ENCODE measurements around the gene RPH3AL. TPM values are rescaled to one million over a fixed set of nuclear protein-coding genes. Genes with fewer than 3 reads are reported as not detected.

The RPH3AL gene
- total and polyA plus RNA-seq, 4 donors, result 4.7 to 5.9 (median 5.3) TPM

DNA sequence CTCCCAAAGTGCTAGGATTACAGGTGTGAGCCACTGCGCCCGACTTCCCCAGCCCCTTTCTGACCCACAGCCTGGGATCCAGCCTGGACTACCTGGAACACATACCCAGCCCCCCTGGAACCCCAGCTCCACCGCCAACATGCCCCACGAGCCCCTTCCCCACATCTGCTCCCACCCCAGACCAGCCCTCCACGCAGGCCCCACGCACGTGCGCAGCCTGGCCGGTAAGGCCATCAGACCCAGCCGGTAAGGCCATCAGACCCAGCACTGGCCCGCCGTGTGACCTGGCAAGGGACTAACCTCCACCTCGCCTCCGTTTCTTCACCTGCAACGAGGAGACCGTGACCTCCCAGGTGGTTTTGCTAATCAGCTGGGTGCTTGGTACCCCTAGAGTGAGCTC, 46.5 kb downstream of the RPH3AL start:
- Histone ChIP-seq H3K9me3 (ENCODE audit: control insufficient read depth, insufficient read depth, low read length) (no peaks in the 10 kb centered on the region), H3K27me3 (ENCODE audit: control insufficient read depth, insufficient read depth, low read length) (no peaks in the 10 kb centered on the region), H3K4me1 (ENCODE audit: control insufficient read depth, insufficient read depth, low read length) (peaks cover 75% of the 10 kb centered on the region), H3K27ac (ENCODE audit: low read depth, low read length) (no peak overlapping the region), H3K36me3 (ENCODE audit: control insufficient read depth, insufficient read depth, low read length) (peaks cover 6% of the 10 kb centered on the region), H3K4me3 (ENCODE audit: low read depth, low read length) (no peak overlapping the region)
- 97% methylated on average over 16 of the region's 16 CpGs for WGBS (ENCODE audit: insufficient coverage)
- DNase-seq (ENCODE audit: low read depth in 4 of 6, low spot score in 6 of 6), result no peak

DNA sequence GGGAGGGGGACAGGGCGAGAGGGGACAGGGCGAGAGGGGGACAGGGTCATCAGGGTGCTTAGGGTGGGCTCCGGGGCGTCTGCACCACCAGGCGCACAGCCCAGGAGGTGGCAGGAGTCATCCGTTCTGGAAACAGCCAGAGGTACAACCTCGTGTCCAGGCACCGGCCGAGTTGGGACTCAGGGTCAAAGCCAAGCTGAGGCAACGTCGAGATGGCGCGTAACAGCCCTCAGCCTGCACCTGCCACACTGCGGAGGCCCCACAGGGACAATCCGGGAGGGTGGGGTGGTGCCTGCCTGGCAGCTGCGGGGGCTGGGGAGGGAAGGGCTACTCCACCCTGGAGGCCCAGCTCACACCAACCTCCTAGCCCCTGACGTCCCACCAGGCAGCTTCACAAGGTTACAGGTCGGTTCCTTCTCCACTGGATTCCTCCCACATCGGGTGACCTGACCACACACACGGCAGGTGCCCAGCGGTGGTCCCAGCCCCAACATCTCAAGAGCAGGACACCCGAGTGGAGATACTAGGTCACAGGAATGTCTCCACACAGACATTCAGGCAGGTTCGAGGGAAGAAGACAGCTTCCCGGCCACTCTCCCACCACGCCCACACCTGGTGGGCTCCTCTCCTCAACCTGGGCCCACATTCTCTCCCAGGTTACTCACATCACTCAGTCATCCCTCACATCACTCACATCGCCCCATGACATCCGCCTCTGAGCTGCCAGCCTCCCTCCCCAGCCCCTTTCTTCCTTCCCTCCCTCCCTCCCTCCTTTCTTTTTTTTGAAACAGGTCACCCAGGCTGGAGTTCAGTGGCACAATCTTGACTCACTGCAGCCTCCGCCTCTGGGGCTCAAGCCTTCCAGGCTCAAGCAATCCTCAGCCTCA, 47.3 kb downstream of the RPH3AL start:
- H3K27me3 ChIP-seq (ENCODE audit: control insufficient read depth, insufficient read depth, low read length), result no peaks in the 10 kb centered on the region
- no peak overlapping the region for H3K27ac ChIP-seq (ENCODE audit: low read depth, low read length)
- H3K9me3 ChIP-seq (ENCODE audit: control insufficient read depth, insufficient read depth, low read length), result no peaks in the 10 kb centered on the region
- DNase-seq (ENCODE audit: low read depth in 4 of 6, low spot score in 6 of 6), result no peak
- no peak overlapping the region for H3K4me3 ChIP-seq (ENCODE audit: low read depth, low read length)
- WGBS (ENCODE audit: insufficient coverage), result 73% methylated on average over 26 of the region's 28 CpGs
- H3K4me1 ChIP-seq (ENCODE audit: control insufficient read depth, insufficient read depth, low read length), result peaks cover 68% of the 10 kb centered on the region
- H3K36me3 ChIP-seq (ENCODE audit: control insufficient read depth, insufficient read depth, low read length), result peaks cover 6% of the 10 kb centered on the region

DNA sequence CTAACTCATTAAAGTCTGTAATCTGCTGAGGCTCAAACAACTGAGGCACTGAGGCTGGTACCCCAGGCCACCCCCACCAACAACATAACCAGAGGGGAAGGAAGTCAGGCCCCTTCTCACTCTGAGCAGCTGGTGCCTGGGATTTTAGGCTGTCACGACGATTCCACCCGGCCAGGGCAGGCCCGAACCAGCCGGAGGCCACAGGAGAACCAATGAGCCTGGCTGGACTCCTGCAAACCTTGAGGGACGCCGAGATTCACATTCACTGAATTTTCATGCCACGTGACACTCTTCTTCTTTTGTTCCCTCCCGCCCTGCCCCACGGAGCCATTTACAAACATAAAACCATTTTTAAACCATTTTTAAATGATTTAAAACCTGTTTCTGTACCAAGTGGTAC, 48.1 kb downstream of the RPH3AL start:
- 18% methylated on average over 10 of the region's 10 CpGs for whole genome bisulfite sequencing (ENCODE audit: insufficient coverage)

GRCh38 chr17:303168-303567, 49.4 kb downstream of the RPH3AL start:
- peaks cover 59% of the 10 kb centered on the region for H3K4me1 ChIP-seq (ENCODE audit: control insufficient read depth, insufficient read depth, low read length)
- no peak overlapping the region for H3K27ac ChIP-seq (ENCODE audit: low read depth, low read length)
- 91% methylated on average over 7 of the region's 9 CpGs for WGBS (ENCODE audit: insufficient coverage)
- H3K9me3 ChIP-seq (ENCODE audit: control insufficient read depth, insufficient read depth, low read length), result no peaks in the 10 kb centered on the region
- DNase-seq (ENCODE audit: low read depth in 4 of 6, low spot score in 6 of 6), result no peak
- no peak overlapping the region for H3K4me3 ChIP-seq (ENCODE audit: low read depth, low read length)
- H3K36me3 ChIP-seq (ENCODE audit: control insufficient read depth, insufficient read depth, low read length), result peaks cover 8% of the 10 kb centered on the region
- H3K27me3 ChIP-seq (ENCODE audit: control insufficient read depth, insufficient read depth, low read length), result no peaks in the 10 kb centered on the region

More for the DNA sequence above, 48.1 kb downstream of the RPH3AL start:
- peaks cover 64% of the 10 kb centered on the region for H3K4me1 ChIP-seq (ENCODE audit: control insufficient read depth, insufficient read depth, low read length)
- H3K9me3 ChIP-seq (ENCODE audit: control insufficient read depth, insufficient read depth, low read length), result no peaks in the 10 kb centered on the region
- H3K4me3 ChIP-seq (ENCODE audit: low read depth, low read length), result no peak overlapping the region
- no peaks in the 10 kb centered on the region for H3K27me3 ChIP-seq (ENCODE audit: control insufficient read depth, insufficient read depth, low read length)
- peak in 2 of 6 donors; percentile 69 to 76 for DNase-seq (ENCODE audit: low read depth in 4 of 6, low spot score in 6 of 6)
- H3K27ac ChIP-seq (ENCODE audit: low read depth, low read length), result peak overlapping the region; percentile 25
- H3K36me3 ChIP-seq (ENCODE audit: control insufficient read depth, insufficient read depth, low read length), result peaks cover 6% of the 10 kb centered on the region

DNA sequence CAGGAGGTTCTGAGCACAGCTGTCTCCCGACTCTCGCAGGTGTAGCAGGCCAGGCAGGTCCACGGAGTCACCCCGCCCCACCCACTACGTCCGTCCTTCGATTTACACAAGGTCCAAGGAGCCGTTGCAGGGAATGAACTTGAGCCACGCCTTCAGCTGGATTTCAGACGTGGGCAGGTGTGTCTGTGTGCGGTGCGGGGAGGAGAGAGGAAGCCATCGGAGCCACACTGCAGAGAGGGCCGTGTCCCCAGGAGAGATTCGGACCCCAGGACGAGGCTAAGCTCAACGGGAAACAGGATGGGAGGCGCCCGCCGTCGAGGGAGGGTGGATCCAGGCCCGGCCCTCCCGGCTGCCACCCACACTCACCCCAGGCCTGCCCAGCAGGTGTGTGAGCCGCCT, 50.3 kb downstream of the RPH3AL start:
- Histone ChIP-seq H3K27me3 (ENCODE audit: control insufficient read depth, insufficient read depth, low read length) (no peaks in the 10 kb centered on the region), H3K4me3 (ENCODE audit: low read depth, low read length) (no peak overlapping the region), H3K27ac (ENCODE audit: low read depth, low read length) (no peak overlapping the region), H3K36me3 (ENCODE audit: control insufficient read depth, insufficient read depth, low read length) (peaks cover 8% of the 10 kb centered on the region), H3K4me1 (ENCODE audit: control insufficient read depth, insufficient read depth, low read length) (peaks cover 50% of the 10 kb centered on the region), H3K9me3 (ENCODE audit: control insufficient read depth, insufficient read depth, low read length) (no peaks in the 10 kb centered on the region)
- no peak for DNase-seq (ENCODE audit: low read depth in 4 of 6, low spot score in 6 of 6)
- WGBS (ENCODE audit: insufficient coverage), result 83% methylated on average over 15 of the region's 24 CpGs

DNA sequence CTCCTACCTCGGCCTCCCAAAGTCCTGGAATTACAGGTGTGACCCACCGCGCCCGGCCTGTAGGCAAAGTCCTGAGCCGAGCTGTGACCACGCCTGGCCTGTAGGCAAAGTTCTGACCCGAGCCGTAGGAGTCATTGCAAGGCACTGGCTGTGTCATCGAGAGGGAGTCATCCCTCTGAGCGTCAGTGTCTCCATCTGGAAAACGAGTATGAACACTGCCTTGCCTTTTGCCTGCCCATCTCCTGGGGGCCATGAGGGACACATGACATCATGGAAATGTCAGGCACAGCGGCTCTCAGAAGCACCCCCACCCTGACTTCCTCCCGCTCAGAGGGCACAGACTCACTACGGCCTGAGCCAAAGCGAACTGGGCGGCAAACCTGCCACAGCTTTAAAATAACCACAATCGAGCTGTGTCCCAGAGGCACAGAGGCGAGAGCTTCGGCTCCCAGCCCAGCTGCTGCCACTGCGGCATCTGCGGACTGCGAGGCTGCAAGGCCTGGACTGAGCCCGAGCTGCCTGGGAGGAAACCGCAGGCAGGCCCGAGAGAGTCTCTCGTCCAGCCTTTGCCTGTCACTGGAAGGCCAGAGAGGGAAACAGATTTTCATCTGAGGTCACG, 50.8 kb downstream of the RPH3AL start:
- Histone ChIP-seq H3K4me1 (ENCODE audit: control insufficient read depth, insufficient read depth, low read length) (peaks cover 46% of the 10 kb centered on the region), H3K4me3 (ENCODE audit: low read depth, low read length) (no peak overlapping the region), H3K27me3 (ENCODE audit: control insufficient read depth, insufficient read depth, low read length) (no peaks in the 10 kb centered on the region), H3K27ac (ENCODE audit: low read depth, low read length) (no peak overlapping the region), H3K36me3 (ENCODE audit: control insufficient read depth, insufficient read depth, low read length) (peaks cover 8% of the 10 kb centered on the region), H3K9me3 (ENCODE audit: control insufficient read depth, insufficient read depth, low read length) (no peaks in the 10 kb centered on the region)
- DNase-seq (ENCODE audit: low read depth in 4 of 6, low spot score in 6 of 6), result peak in 1 of 6 donors; percentile 68
- 72% methylated on average over 27 of the region's 27 CpGs for WGBS (ENCODE audit: insufficient coverage)

- Histone ChIP-seq H3K4me1 (ENCODE audit: control insufficient read depth, insufficient read depth, low read length) (peaks cover 46% of the 10 kb centered on the region), H3K9me3 (ENCODE audit: control insufficient read depth, insufficient read depth, low read length) (no peaks in the 10 kb centered on the region), H3K27me3 (ENCODE audit: control insufficient read depth, insufficient read depth, low read length) (no peaks in the 10 kb centered on the region), H3K4me3 (ENCODE audit: low read depth, low read length) (no peak overlapping the region), H3K27ac (ENCODE audit: low read depth, low read length) (no peak overlapping the region), H3K36me3 (ENCODE audit: control insufficient read depth, insufficient read depth, low read length) (peaks cover 6% of the 10 kb centered on the region)
- no peak for DNase-seq (ENCODE audit: low read depth in 4 of 6, low spot score in 6 of 6)
- WGBS (ENCODE audit: insufficient coverage), result 100% methylated on average over 10 of the region's 11 CpGs
Measured at GRCh38 chr17:300881-301280, 51.7 kb downstream of the RPH3AL start.

- peak in 1 of 6 donors; percentile 62 for DNase-seq (ENCODE audit: low read depth in 4 of 6, low spot score in 6 of 6)
- no peak overlapping the region for H3K27ac ChIP-seq (ENCODE audit: low read depth, low read length)
- H3K4me1 ChIP-seq (ENCODE audit: control insufficient read depth, insufficient read depth, low read length), result peaks cover 38% of the 10 kb centered on the region
Measured at GRCh38 chr17:299546-299945, 53.1 kb downstream of the RPH3AL start.

DNA sequence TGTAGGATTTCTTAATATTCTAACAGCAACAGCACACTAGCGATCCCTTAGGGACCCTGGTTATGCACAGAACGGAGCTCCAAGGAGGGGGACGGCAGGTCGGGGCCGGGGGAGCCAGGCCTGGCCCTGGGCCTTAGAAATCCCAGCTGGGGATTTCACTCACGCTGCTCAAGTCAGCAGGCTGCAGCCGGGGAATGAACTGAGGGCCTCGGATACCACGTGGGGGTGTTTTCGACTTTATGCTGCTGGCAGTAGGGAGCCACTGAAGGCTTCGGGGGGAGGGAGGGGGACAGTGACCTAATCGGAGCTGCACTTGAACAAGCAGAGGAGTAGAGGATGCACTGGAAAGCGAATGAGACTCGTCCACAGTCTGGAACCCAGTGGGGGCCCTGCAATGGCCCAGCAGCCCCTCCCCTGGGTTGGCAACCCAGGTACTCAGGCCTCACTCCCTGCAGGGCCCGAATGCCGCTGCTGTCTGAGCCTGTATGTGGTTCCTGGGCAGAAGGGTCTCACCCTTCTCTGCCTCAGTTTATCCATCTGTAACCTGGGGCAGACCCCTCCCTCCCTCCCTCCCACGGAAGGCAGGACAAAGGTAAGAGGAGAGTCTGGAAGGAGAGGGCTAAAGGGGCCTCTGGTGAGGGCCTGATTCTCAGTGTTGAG, 53.7 kb downstream of the RPH3AL start:
- no peaks in the 10 kb centered on the region for H3K9me3 ChIP-seq (ENCODE audit: control insufficient read depth, insufficient read depth, low read length)
- no peaks in the 10 kb centered on the region for H3K27me3 ChIP-seq (ENCODE audit: control insufficient read depth, insufficient read depth, low read length)
- no peak overlapping the region for H3K27ac ChIP-seq (ENCODE audit: low read depth, low read length)
- H3K4me1 ChIP-seq (ENCODE audit: control insufficient read depth, insufficient read depth, low read length), result peaks cover 33% of the 10 kb centered on the region
- no peak for DNase-seq (ENCODE audit: low read depth in 4 of 6, low spot score in 6 of 6)
- peaks cover 6% of the 10 kb centered on the region for H3K36me3 ChIP-seq (ENCODE audit: control insufficient read depth, insufficient read depth, low read length)
- 39% methylated on average over 14 of the region's 17 CpGs for WGBS (ENCODE audit: insufficient coverage)
- no peak overlapping the region for H3K4me3 ChIP-seq (ENCODE audit: low read depth, low read length)

More at GRCh38 chr17:299546-299945, 53.1 kb downstream of the RPH3AL start:
- Histone ChIP-seq H3K27me3 (ENCODE audit: control insufficient read depth, insufficient read depth, low read length) (no peaks in the 10 kb centered on the region), H3K36me3 (ENCODE audit: control insufficient read depth, insufficient read depth, low read length) (peaks cover 6% of the 10 kb centered on the region), H3K4me3 (ENCODE audit: low read depth, low read length) (no peak overlapping the region), H3K9me3 (ENCODE audit: control insufficient read depth, insufficient read depth, low read length) (no peaks in the 10 kb centered on the region)
- WGBS (ENCODE audit: insufficient coverage), result 37% methylated on average over 18 of the region's 23 CpGs

Measured in spinal cord (tissue), 10 donors.